Hepatocyte (in vitro differentiated cells): ENCODE data around the gene MYO5C.

Experiments
- EZH2 ChIP-seq: fragments of 200-600 bp; sonication (generic); IDR thresholded peaks from 2 replicates; pipeline ENCODE4 v1.6.1; 2016; ENCODE audit warnings: antibody characterized with exemption, mild to moderate bottlenecking, borderline replicate concordance
- TF ChIP-seq, protein P1 (sequence below): fragments of 200-600 bp; sonication (generic); IDR thresholded peaks from 2 replicates; pipeline ENCODE4 v1.5.1; 2016; ENCODE audit warnings: antibody characterized with exemption, mild to moderate bottlenecking; ENCODE audit not compliant: poor library complexity

DNA sequence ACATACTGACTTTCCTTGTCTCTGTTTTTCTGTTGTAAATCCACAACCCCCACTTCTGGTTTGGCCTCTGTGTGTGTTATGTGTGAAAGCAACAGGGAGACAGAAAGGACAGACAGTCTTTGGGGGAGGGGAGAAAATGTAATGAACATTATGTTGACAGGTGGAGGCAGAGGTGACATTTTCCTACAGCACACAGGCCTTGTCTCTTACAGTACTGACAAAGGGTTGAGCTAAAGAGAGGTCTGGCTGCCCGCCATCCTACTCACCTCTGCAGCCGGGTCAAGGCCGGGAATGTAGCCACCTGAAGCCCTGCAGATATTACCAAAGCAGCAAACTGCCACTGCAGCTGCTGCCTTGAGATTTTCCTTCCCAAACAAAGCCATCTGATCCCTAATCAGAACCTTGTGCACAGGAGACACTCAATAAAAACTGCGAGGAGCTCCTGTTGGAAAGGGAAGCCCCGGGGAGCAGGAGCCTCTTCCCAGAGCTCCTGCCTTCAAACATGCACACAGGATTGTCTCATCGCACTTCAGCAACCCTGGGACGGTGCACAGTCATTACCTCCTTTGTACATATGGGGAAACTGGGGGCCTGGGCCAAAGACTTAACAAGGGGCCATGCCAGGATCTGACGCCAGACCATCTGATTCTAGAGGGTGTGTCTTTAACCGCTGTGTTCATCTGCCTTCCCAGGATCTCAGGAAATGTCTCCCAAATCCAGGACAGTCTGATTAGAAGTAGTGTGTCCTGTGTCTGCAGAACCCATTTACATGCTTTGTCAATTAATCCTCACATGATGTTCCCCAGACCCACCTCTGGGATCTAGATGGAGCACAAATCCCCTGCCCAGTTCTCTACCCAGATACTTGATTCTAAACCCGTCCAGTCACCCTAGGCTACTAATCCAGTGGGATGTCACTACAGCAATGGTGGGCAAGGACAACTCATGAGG is 14.2 kb downstream of the MYO5C start:
- TF ChIP-seq, protein P1, sequence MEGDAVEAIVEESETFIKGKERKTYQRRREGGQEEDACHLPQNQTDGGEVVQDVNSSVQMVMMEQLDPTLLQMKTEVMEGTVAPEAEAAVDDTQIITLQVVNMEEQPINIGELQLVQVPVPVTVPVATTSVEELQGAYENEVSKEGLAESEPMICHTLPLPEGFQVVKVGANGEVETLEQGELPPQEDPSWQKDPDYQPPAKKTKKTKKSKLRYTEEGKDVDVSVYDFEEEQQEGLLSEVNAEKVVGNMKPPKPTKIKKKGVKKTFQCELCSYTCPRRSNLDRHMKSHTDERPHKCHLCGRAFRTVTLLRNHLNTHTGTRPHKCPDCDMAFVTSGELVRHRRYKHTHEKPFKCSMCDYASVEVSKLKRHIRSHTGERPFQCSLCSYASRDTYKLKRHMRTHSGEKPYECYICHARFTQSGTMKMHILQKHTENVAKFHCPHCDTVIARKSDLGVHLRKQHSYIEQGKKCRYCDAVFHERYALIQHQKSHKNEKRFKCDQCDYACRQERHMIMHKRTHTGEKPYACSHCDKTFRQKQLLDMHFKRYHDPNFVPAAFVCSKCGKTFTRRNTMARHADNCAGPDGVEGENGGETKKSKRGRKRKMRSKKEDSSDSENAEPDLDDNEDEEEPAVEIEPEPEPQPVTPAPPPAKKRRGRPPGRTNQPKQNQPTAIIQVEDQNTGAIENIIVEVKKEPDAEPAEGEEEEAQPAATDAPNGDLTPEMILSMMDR, result no peak
- TF ChIP-seq EZH2, result no peak
